ENCODE results near the gene LPP. TPM values are rescaled to one million over a fixed set of nuclear protein-coding genes. Genes with fewer than 3 reads are reported as not detected.

LPP gene
- total RNA-seq, 6 experiments from 2014 or later = 41.5 to 90.5 (median 69.5) TPM

GRCh38 chr3:188196232-188196990 lies 42.5 kb downstream of the LPP start:
- Histone ChIP-seq H3K4me1 (peaks cover 0 to 14% (median 3%) of the 10 kb centered on the region in 4 donors), H3K27me3 (no peaks in the 10 kb centered on the region), H3K4me3 (no peak overlapping the region), H3K9me3 (no peaks in the 10 kb centered on the region), H3K36me3 (peaks cover 0 to 4% (median 2%) of the 10 kb centered on the region in 4 donors), H3K27ac (no peak overlapping the region)
- no peak for ATAC-seq
- intact Hi-C loops (cut with DNase I) = no loop called here
- TF ChIP-seq CTCF (IDR thresholded peaks at IDR 0.05) = no peak
- no peak for TF ChIP-seq POLR2A (IDR thresholded peaks at IDR 0.05)
- peak in 1 of 3 donors; percentile 18 for DNase-seq
- 84% methylated on average over 6 of the region's 6 CpGs for WGBS (ENCODE audit: insufficient coverage, low coverage, low lambda C conversion rate, missing lambda C conversion rate)

- peak in 2 of 4 donors; percentile 8 to 37 for ATAC-seq
- intact Hi-C loops (cut with DNase I) = no loop called here
- Histone ChIP-seq H3K36me3 (peaks cover 0 to 4% (median 2%) of the 10 kb centered on the region in 4 donors), H3K27ac (no peak overlapping the region), H3K4me3 (no peak overlapping the region), H3K4me1 (peaks cover 0 to 11% (median 3%) of the 10 kb centered on the region in 4 donors), H3K9me3 (no peaks in the 10 kb centered on the region), H3K27me3 (no peaks in the 10 kb centered on the region)
- 80% methylated on average over 5 of the region's 8 CpGs for WGBS (ENCODE audit: insufficient coverage, low coverage, low lambda C conversion rate, missing lambda C conversion rate)
- no peak for TF ChIP-seq POLR2A (IDR thresholded peaks at IDR 0.05)
- DNase-seq = no peak
Observed at GRCh38 chr3:188197388-188197847, 43.5 kb downstream of the LPP start.

- ATAC-seq (no peak), DNase-seq (no peak)
- Histone ChIP-seq H3K4me3 (no peak overlapping the region), H3K27ac (no peak overlapping the region), H3K36me3 (peaks cover 0 to 1% (median under 1%) of the 10 kb centered on the region in 4 donors), H3K27me3 (no peaks in the 10 kb centered on the region), H3K4me1 (peaks cover 0 to 8% (median 2%) of the 10 kb centered on the region in 4 donors), H3K9me3 (no peaks in the 10 kb centered on the region)
- intact Hi-C loops (cut with DNase I) = no loop called here
- TF ChIP-seq POLR2A (IDR thresholded peaks at IDR 0.05) = no peak
- no peak for TF ChIP-seq CTCF (IDR thresholded peaks at IDR 0.05)
- 86% methylated on average over 3 of the region's 3 CpGs for WGBS (ENCODE audit: insufficient coverage, low coverage, low lambda C conversion rate, missing lambda C conversion rate)
Observed at GRCh38 chr3:188198001-188198400, 44.0 kb downstream of the LPP start.

- H3K9me3 ChIP-seq = no peaks in the 10 kb centered on the region
- H3K36me3 ChIP-seq = no peaks in the 10 kb centered on the region
- no peak for DNase-seq
- 64% methylated on average over 5 of the region's 9 CpGs for WGBS (ENCODE audit: insufficient coverage, low coverage, low lambda C conversion rate, missing lambda C conversion rate)
- H3K4me1 ChIP-seq = peaks cover 0 to 8% (median 0%) of the 10 kb centered on the region in 4 donors
- no peak overlapping the region for H3K4me3 ChIP-seq
- no peak for ATAC-seq
- intact Hi-C loops (cut with DNase I) = no loop called here
- H3K27ac ChIP-seq = no peak overlapping the region
- no peaks in the 10 kb centered on the region for H3K27me3 ChIP-seq
- TF ChIP-seq CTCF (IDR thresholded peaks at IDR 0.05) = no peak
- no peak for TF ChIP-seq POLR2A (IDR thresholded peaks at IDR 0.05)
Observed at GRCh38 chr3:188198760-188199327, 44.9 kb downstream of the LPP start.

GRCh38 chr3:188199386-188199785 lies 45.4 kb downstream of the LPP start:
- H3K9me3 ChIP-seq = no peaks in the 10 kb centered on the region
- 89% methylated on average over 8 of the region's 8 CpGs for WGBS (ENCODE audit: insufficient coverage, low coverage, low lambda C conversion rate, missing lambda C conversion rate)
- no peak overlapping the region for H3K4me3 ChIP-seq
- no peaks in the 10 kb centered on the region for H3K36me3 ChIP-seq
- TF ChIP-seq POLR2A (IDR thresholded peaks at IDR 0.05) (no peak), CTCF (IDR thresholded peaks at IDR 0.05) (no peak)
- no peak for DNase-seq
- no peak for ATAC-seq
- no peak overlapping the region for H3K27ac ChIP-seq
- H3K27me3 ChIP-seq = no peaks in the 10 kb centered on the region
- H3K4me1 ChIP-seq = peaks cover 0 to 13% (median 0%) of the 10 kb centered on the region in 4 donors
- intact Hi-C loops (cut with DNase I) = no loop called here

Data from right lobe of liver (tissue), 6 donors.